ENCODE measurements around the gene OSBPL5. TPM values are rescaled to one million over a fixed set of nuclear protein-coding genes. Genes with fewer than 3 reads are reported as not detected.

OSBPL5 gene
- polyA plus RNA-seq, 4 donors, result 17.9 to 26.8 (median 21.5) TPM

- no peak for DNase-seq (ENCODE audit: low read depth in 4 of 4, low spot score in 3 of 4)
Observed at GRCh38 chr11:3155691-3156258, 9.3 kb downstream of the OSBPL5 start.

DNA sequence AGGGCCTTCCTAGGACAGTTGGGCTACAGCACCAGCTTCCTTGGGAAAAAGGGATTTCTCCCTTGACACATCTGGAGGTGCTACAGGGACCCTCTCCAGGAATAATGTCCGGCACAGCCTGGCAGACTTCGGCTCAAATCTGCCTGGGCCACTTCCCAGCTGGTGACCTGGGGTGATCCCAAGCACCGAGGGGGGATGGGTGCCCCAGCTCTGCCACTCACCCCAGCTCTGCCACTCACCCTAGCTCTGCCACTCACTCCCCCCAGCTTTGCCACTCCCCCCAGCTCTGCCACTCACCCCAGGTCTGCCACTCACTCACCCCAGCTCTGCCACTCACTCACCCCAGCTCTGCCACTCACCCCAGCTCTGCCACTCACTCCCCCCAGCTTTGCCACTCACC lies 9.9 kb downstream of the OSBPL5 start:
- DNase-seq (ENCODE audit: low read depth in 4 of 4, low spot score in 3 of 4), result no peak

- DNase-seq (ENCODE audit: low read depth in 4 of 4, low spot score in 3 of 4), result peak in 1 of 4 donors; percentile 39
Observed at GRCh38 chr11:3154001-3154599, 11.0 kb downstream of the OSBPL5 start.

GRCh38 chr11:3153291-3153861 lies 11.7 kb downstream of the OSBPL5 start:
- no peak for DNase-seq (ENCODE audit: low read depth in 4 of 4, low spot score in 3 of 4)

GRCh38 chr11:3152471-3153110 lies 12.5 kb downstream of the OSBPL5 start:
- no peak for DNase-seq (ENCODE audit: low read depth in 4 of 4, low spot score in 3 of 4)

DNA sequence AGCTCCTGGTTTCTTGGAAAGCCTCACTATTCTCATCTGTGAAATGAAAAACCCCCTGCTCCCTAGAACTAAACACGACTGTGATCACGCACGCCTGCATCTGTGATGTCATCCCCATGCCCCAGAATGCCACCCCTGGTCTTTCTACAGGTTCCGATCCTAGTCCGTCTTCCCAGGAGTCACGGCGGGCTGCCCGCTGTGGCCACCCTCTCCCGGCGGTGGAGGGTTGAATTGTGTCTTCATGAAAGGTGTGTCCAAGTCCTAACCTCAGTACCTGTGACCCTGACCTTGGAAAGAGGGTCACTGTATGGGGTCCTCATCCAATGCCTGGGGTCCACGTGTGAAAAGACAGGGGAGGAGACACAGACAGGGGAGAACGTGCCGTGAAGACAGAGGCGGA lies 14.4 kb downstream of the OSBPL5 start:
- DNase-seq (ENCODE audit: low read depth in 4 of 4, low spot score in 3 of 4), result no peak

- DNase-seq (ENCODE audit: low read depth in 4 of 4, low spot score in 3 of 4), result no peak
Observed at GRCh38 chr11:3149852-3150188, 15.3 kb downstream of the OSBPL5 start.

DNA sequence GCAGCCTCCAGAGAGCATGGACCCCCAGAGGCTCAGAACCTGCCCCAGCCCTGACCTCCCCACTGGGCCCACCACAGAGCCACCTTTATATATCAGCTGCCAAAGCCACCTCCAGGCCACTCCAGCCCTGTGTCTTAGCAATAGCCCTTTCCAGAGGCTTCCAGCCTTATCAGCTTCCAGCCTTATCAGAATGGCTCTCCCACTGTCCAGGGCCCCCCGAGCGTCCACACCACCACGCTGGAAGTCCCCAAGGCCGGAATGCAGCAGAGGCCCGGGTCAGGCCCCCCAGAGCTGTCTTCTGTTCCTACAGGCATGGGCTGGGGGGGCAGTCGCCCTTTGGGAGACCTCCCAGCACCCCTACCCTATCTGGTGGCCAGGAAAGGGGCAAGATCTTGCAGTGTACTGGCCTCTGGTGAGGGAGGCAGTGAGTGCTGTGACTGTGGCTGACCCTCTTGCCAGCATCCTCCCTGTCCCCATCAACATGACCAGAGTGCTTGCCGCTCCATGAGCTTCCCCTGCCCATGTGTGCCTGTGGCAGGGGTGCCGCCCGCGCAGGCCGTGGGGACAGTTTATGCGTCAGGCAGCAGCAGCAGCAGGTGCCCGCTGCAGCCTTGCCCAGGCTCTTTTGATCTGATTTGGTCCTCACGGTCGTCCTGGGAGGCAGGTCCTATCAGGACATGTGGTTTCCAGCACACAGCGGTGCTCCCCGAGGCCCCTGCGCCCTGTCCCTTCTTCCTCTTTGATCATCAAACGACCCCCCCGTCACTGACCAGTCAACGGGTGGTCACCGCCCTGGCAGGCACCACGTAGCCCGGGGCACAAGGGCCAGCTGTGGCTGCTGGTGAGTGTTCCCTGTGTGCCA lies 15.9 kb downstream of the OSBPL5 start:
- no peak for DNase-seq (ENCODE audit: low read depth in 4 of 4, low spot score in 3 of 4)

GRCh38 chr11:3148255-3148989 lies 16.7 kb downstream of the OSBPL5 start:
- no peak for DNase-seq (ENCODE audit: low read depth in 4 of 4, low spot score in 3 of 4)

DNA sequence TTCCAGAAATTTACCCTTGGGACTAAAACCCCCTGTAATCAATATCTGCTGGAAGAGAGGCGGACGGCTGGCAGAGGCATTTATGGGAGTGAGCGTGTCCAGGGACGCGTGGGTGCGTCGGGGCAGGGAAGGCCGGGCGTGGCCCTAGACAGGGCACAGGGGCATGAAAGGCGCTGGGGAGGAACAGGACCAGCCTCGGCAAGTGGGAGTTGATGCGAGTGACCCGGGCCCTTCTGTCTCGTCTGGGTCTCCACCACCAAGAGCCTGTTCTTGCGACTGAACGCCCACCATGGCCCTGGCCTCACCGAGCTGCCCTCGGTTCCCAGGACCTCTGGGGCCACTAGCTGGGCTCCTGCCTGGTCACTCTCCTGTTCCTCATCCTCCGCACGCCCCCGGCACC lies 17.5 kb downstream of the OSBPL5 start:
- DNase-seq (ENCODE audit: low read depth in 4 of 4, low spot score in 3 of 4), result no peak

- DNase-seq (ENCODE audit: low read depth in 4 of 4, low spot score in 3 of 4), result no peak
Observed at GRCh38 chr11:3147257-3147619, 17.9 kb downstream of the OSBPL5 start.

DNA sequence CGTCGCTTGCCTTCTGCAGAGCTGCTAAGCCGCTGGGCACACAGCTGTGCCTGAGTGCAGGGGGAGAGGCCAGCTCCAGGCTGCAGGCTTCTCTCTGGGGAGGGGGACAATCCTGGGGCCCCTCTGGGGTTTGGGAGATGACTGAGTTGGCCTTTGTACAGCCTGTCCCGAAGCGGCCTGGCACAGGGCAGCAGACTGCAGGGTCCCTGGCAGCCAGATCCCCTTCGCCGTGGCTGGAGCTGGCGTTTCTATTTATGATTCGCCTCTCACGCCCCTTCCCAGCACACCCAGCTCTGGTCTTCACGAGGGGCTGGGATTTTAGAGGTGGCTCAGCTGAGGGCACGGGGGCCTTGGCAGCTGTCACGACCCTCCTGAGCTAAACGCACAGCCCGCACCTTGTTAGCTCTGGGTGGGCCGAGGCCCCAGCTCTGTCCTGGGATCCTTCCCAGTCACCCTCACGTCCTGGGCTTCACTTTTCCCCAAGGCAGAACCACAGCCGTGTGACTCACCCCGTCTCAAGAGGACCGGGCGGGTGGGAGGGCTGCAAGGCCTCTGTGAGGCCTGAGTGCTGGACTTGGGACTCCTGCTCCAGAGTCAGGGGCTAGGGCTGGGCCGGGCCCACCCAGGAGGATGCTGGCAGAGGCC lies 18.4 kb downstream of the OSBPL5 start:
- DNase-seq (ENCODE audit: low read depth in 4 of 4, low spot score in 3 of 4), result no peak

- no peak for DNase-seq (ENCODE audit: low read depth in 4 of 4, low spot score in 3 of 4)
Observed at GRCh38 chr11:3145206-3145520, 19.9 kb downstream of the OSBPL5 start.

- no peak for DNase-seq (ENCODE audit: low read depth in 4 of 4, low spot score in 3 of 4)
Observed at GRCh38 chr11:3144296-3145205, 20.6 kb downstream of the OSBPL5 start.

DNA sequence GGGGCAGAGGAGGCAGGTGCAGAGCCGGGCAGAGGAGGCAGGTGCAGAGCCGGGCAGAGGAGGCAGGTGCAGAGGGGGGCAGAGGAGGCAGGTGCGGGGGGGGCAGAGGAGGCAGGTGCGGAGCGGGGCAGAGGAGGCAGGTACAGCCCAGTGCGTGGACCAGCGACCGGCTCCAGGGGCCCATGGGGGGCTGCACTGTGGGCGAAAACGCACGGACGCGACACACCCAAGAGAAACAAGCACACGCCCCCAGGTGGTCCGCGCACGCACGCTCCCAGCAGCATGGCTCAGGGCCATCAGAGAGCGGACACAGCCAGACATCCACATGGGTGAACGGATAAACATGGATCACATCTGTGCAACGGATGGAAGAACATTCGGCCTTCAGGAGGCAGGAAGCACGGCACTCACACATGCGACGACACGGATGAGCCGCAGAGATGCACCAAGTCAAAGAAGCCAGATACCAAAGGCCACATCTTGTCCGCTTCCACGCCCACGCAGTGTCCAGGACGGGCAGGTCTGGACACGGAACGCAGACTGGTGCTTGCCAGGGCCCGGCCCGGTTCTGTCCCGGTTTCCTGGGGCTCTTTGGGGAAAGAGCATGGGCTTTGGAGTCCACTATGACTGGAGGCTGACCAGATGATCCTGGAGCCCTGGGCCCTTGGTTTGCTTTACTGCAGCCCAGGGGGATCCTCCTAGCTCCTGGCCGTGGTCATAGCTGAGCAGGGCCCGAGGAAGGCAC lies 21.8 kb downstream of the OSBPL5 start:
- DNase-seq (ENCODE audit: low read depth in 4 of 4, low spot score in 3 of 4), result no peak

DNA sequence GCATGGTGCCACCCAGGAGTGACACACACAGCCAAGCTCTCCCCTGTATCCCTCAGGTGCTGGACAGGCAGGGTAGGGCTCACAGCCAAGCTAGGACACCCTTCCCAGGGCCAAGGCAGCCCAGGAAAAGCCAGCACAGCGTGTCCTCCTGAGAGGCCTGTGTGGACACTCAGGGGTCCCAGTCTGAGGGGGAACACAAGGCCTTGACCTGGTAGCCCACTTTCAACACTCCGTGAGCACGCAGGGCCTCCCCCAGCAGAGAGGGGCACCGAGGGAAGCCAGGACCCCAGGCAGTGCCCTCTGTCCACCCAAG lies 24.9 kb downstream of the OSBPL5 start:
- DNase-seq (ENCODE audit: low read depth in 4 of 4, low spot score in 3 of 4), result no peak

DNA sequence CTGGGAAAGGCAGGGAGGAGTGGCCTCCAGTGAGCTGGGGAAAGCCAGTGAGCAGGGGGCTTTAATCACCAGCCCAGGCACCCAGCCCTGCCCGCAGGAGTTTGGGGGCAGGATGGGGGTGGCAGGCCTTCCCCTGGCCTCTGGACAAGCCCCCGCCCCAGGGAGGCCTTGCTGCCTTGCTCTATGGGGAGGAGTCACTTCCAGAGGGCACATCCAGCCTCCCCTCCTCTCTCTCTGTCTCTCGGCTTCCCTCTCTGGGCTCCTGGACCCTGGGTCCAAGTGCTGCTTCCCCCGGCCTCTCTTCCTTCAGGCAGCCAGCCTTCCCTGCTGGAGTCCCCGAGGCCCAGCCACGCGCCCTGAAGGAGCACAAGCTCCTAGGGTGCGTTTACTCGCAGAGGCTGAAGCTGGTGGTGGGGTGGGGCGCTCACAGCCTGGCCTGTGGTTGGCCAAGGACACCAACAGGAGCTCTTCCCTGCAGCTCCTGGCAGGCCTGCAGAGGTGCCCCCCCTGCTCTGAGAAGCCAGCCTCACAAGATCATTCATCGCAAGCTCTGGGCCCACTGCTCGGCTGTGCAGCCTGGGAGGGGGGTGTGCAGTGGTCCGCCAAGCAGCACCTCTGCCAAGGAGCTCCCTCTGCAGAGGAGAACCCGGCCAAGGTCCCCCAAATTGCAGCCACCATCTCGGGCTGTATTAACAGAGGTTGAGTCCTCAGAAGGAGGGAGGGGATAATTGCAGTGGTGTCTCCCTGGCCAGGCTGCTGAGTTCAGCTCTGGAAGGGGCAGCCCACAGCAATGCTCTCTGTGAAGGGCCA lies 25.4 kb downstream of the OSBPL5 start:
- DNase-seq (ENCODE audit: low read depth in 4 of 4, low spot score in 3 of 4), result no peak

GRCh38 chr11:3139086-3139440 lies 26.0 kb downstream of the OSBPL5 start:
- no peak for DNase-seq (ENCODE audit: low read depth in 4 of 4, low spot score in 3 of 4)
